Measurements from ENCODE around the gene HOGA1.
"Not testable (repeated sequence)": the region's sequence is repeated elsewhere in the genome, so short reads cannot be mapped to it uniquely, and the experiment has no call there.

The HOGA1 gene

GRCh38 chr10:97555541-97555940 is 28.6 kb upstream of the HOGA1 start:
- ATAC-seq, result not testable (repeated sequence)

- ATAC-seq, result not testable (repeated sequence)
Observed at GRCh38 chr10:97560731-97561381, 23.3 kb upstream of the HOGA1 start.

DNA sequence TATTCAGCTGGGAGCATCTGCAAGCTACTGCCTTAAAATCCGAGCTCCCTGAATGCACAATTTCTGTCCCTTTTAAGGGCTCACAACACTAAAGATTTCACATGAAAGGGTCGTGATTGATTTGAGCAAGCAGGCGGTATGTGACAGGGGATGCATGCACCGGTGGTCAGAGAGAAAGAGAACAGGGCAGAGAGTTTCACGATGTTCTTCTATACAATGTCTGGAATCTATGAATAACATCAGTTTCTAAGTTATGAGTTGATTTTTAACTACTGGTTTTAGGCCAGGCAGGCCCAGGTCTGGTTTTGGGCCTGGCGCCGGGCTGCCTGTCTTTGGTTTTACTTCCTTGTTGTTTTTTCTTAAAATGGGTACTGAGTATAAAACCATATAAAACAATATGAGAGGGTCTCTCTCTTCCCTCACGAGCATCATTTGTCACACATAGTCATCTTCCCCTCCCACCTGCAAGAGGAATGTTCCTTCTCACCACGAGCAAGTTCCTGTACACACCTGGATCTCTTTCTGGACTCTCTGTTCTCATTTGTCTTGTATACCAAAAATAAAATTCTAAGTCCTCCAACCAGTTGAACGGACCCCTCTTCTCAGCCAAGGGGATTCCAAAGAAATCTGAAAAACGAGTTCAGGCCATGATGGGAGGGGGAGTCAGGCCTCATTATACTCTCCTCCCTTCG is 22.7 kb upstream of the HOGA1 start:
- ATAC-seq, result not testable (repeated sequence)

GRCh38 chr10:97562329-97562728 is 21.9 kb upstream of the HOGA1 start:
- ATAC-seq, result not testable (repeated sequence)

GRCh38 chr10:97563337-97563736 is 20.9 kb upstream of the HOGA1 start:
- ATAC-seq, result no peak

GRCh38 chr10:97564776-97565175 is 19.4 kb upstream of the HOGA1 start:
- ATAC-seq, result no peak

- peak in 1 of 2 donors; percentile 59 for ATAC-seq
Observed at GRCh38 chr10:97566336-97566996, 17.7 kb upstream of the HOGA1 start.

DNA sequence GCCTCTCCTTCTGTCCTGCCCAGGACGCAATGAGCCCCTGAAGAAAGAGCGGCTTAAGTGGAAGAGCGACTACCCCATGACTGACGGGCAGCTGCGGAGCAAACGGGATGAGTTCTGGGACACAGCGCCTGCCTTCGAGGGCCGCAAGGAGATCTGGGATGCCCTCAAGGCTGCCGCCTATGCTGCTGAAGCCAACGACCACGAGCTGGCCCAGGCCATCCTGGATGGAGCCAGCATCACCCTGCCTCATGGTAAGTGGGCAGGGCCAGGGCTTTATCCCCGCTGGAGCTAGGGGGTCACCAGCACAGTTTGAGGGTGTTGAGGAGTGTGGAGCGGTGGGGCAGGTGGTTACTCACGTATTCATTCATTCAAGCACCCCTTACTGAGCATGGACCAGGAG is 16.3 kb upstream of the HOGA1 start:
- ATAC-seq, result no peak

- no peak for ATAC-seq
Observed at GRCh38 chr10:97570146-97570788, 13.9 kb upstream of the HOGA1 start.

- no peak for ATAC-seq
Observed at GRCh38 chr10:97570789-97571471, 13.3 kb upstream of the HOGA1 start.

- ATAC-seq, result no peak
Observed at GRCh38 chr10:97571622-97572021, 12.6 kb upstream of the HOGA1 start.

- ATAC-seq, result peak in 1 of 2 donors; percentile 69
Observed at GRCh38 chr10:97572214-97572989, 11.8 kb upstream of the HOGA1 start, which contains the start of gene ANKRD2. Gene ANKRD2, plus strand, starts transcription at chr10:97572779. Its CDS starts 10 bp downstream, at chr10:97572789.

DNA sequence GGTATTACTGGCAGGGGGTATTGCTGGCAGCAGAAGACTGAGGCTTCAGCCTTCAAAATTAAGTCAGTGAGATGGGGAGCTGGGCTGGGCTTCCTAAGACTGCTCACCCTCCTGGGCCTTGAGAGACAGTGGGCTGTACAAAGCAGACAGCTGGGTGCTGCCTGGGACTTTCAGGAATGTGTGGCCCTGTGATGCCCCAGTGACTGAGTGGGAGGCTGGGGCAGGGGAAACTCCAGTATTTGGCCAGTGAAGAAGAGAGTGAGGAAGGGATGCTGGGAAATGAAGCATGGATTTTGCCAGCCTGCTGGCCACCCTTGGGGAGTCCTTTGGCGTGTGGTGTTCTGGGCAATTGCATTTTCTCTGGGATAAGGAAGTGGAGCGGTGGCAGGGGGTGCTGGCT is 11.2 kb upstream of the HOGA1 start:
- ATAC-seq, result no peak

DNA sequence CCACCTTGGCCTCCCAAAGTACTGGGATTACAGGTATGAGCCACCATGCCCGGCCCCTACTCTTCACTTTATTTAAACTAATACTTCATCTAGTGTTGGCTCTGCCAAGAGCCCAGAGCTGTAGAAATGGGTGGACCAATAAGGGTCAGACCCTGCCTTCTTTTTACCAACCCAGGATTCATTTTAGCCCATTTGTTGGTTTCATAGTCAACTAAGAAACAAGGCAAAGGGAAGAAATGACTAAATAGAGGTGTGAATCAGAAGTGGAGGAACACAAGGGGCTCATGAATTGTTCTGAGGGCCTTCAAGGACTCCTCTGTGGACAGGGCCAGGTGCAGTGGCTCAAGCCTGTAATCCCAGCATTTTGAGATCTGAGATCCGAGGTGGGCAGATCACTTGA is 10.5 kb upstream of the HOGA1 start:
- ATAC-seq, result no peak

DNA sequence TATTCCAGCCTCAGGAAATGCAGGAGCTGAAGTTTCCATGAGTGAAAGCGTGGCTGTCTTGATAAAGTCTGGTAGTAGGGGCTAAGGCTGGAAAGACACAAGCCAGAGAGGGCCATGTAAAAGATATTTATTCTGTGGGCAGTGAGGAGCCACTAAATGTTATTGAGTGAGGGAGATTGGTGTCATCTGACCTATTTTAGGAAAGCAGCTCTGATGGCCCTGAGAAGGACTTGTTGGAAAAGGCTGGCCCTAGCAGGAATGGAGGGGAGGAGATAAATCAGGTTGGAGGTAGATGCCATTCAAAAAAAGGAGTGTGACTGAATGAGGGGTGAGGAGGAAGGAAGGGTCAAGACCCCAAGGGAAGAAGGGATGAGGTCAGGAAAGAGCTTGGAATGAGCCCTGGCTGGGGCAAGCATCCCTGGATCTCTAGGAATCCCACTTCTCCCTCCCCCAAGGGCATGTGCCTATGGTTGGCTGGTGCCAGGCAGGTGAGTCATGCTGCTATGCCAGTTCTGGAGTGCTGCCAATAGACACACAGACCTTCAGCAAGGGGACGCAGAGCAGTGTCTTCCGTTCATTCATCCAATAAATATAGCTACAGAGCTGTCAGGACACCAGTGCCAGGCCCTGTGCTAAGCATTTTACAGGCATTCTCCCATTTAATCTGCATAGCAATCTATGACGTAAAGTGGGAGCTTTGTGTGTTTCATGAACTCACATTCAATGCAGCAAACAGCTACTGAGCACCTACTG is 9.6 kb upstream of the HOGA1 start:
- ATAC-seq, result no peak

DNA sequence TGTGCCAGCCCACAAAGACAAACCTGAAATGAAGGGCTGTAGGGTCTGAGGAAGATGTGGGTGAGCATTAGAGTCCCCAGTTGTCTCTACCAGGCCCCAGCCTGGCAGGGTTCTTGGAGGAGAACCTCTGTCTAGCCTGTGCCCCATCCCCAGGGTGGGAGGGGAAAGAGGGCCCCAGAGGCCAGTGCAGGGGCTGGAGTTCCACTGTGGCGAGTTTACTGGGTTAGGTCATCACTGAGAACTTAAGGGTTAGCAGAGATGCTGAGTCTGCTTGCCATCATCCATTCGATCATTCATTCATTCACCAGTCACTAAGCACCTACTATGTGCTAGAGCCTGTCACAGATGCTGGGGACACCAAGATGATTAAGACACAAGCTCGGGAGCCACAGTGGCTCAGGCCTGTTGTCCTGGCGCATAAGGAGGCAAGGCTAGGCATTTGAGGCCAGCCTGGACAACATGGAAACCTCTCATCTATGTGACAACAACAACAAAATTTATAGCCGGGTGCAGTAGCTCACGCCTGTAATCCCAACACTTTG is 9.0 kb upstream of the HOGA1 start:
- no peak for ATAC-seq

- ATAC-seq, result not testable (repeated sequence)
Observed at GRCh38 chr10:97576487-97576886, 7.7 kb upstream of the HOGA1 start.

GRCh38 chr10:97577701-97578100 is 6.5 kb upstream of the HOGA1 start:
- ATAC-seq, result no peak

DNA sequence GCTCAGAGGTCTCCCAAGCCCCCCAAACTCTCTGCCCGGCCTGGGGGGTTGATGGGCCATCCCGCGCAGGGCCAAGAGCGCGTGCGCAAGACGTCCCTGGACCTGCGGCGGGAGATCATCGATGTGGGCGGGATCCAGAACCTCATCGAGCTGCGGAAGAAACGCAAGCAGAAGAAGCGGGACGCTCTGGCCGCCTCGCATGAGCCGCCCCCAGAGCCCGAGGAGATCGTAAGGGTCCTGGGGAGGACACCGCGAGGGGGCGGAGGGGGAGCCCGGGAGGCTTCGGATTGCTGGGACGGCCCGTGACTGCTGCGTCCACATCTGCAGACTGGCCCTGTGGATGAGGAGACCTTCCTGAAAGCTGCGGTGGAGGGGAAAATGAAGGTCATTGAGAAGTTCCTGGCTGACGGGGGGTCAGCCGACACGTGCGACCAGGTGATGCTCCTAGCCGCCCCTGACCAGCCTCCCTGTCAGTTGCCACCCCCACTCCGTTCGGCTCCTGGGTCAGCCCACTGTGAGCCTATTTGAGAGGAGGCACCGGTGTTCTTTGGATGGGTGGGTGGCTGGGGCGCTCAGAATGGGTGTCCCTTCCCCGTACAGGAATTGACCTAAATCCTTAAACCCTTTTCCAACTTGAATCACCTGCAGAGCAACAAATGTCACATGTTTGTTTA is 5.9 kb upstream of the HOGA1 start:
- ATAC-seq, result no peak
